Left forelimb (tissue), 1 donor: ENCODE data around the gene LAMA2.

ENCODE experiments used
- DNase-seq: peaks from one replicate; pipeline ENCODE4 v3.0.0-alpha.2; 2018; ENCODE audit warnings: low spot score

Gene LAMA2

GRCh38 chr6:129494586-129494985, 611.6 kb downstream of the LAMA2 start:
- no peak for DNase-seq

- DNase-seq, result no peak
Measured at GRCh38 chr6:129495652-129496051, 612.7 kb downstream of the LAMA2 start.

- no peak for DNase-seq
Measured at GRCh38 chr6:129497481-129498441, 614.8 kb downstream of the LAMA2 start.

- DNase-seq, result no peak
Measured at GRCh38 chr6:129498541-129498940, 615.6 kb downstream of the LAMA2 start.

GRCh38 chr6:129498950-129499842, 616.3 kb downstream of the LAMA2 start:
- no peak for DNase-seq

GRCh38 chr6:129499843-129500219, 616.9 kb downstream of the LAMA2 start:
- DNase-seq, result no peak

GRCh38 chr6:129500958-129501739, 618.2 kb downstream of the LAMA2 start:
- DNase-seq, result peak; percentile 81

- no peak for DNase-seq
Measured at GRCh38 chr6:129501740-129502660, 619.1 kb downstream of the LAMA2 start.

GRCh38 chr6:129504456-129504855, 621.5 kb downstream of the LAMA2 start:
- no peak for DNase-seq

- DNase-seq, result no peak
Measured at GRCh38 chr6:129507059-129507807, 624.3 kb downstream of the LAMA2 start.

- DNase-seq, result no peak
Measured at GRCh38 chr6:129507846-129508245, 624.9 kb downstream of the LAMA2 start.

- DNase-seq, result no peak
Measured at GRCh38 chr6:129508477-129509145, 625.7 kb downstream of the LAMA2 start.

- DNase-seq, result no peak
Measured at GRCh38 chr6:129510950-129511349, 628.0 kb downstream of the LAMA2 start.

- no peak for DNase-seq
Measured at GRCh38 chr6:129513471-129513870, 630.5 kb downstream of the LAMA2 start.

- no peak for DNase-seq
Measured at GRCh38 chr6:129515004-129515403, 632.1 kb downstream of the LAMA2 start.

- no peak for DNase-seq
Measured at GRCh38 chr6:129516005-129516404, 633.1 kb downstream of the LAMA2 start.

GRCh38 chr6:129516787-129517186, 633.8 kb downstream of the LAMA2 start:
- DNase-seq, result no peak

- DNase-seq, result no peak
Measured at GRCh38 chr6:129517288-129517687, 634.4 kb downstream of the LAMA2 start.

- no peak for DNase-seq
Measured at GRCh38 chr6:129519750-129520149, 636.8 kb downstream of the LAMA2 start.

GRCh38 chr6:129521946-129522345, 639.0 kb downstream of the LAMA2 start:
- DNase-seq, result no peak
